ENCODE measurements around the gene HK3. TPM values are rescaled to one million over a fixed set of nuclear protein-coding genes. Genes with fewer than 3 reads are reported as not detected.

The HK3 gene
- total and polyA plus RNA-seq, 2 experiments from 2014 or later, result not detected

DNA sequence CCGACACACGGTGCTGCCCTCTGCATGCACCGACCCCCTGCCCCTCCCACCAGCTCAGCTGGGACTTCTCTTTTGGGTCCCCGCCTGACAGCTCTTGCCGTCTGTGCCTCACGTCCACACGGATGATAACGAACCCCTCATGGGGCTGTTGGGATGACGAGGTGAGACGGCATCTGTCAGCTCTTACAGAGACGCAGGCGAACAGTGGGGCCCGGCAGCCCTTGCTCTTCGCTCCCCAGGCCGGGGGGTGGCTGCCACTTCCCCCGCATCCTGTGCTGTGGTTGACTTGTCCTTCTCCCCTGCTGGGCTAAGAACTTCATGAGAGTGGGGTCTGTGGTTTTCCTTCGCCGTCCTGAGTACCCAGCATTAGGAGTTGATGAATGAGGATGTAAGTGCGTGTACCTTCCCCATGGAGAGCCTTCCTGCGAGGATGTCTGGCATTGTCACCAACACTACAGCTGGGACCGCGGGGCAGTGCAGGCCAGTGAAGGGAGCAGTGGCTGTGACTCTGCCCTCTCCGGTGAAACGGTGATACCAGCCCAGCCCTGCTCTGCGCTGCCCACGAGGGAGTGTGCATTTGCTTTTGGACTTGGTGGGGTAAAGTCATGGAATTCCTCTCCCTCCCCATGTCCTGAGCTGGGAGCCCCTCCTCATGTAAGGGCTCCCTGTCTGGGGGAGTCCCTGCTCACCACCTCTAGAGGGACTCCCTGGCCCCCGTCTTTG is 23.2 kb downstream of the HK3 start:
- no peaks in the 10 kb centered on the region for H3K79me2 ChIP-seq (replicated peaks; ENCODE audit: insufficient read depth)
- Mint-ChIP-seq H3K4me3 (no peak overlapping the region), H3K27me3 (ENCODE audit: insufficient read depth, low read depth, poor library complexity) (peaks cover 14% of the 10 kb centered on the region), H3K27ac (no peak overlapping the region), H3K9me3 (no peaks in the 10 kb centered on the region; the same call in 2 of the 3 replicates), H3K4me1 (peaks cover 6% of the 10 kb centered on the region; the same call in 2 of the 3 replicates), H3K36me3 (ENCODE audit: low read depth) (no peaks in the 10 kb centered on the region)
- H3K27me3 ChIP-seq (ENCODE audit: insufficient read depth), result no peaks in the 10 kb centered on the region
- H3K4me1 ChIP-seq (ENCODE audit: insufficient read depth), result no peaks in the 10 kb centered on the region
- TF ChIP-seq NANOG (IDR thresholded peaks at IDR 0.05; ENCODE audit: borderline replicate concordance) (no peak), EZH2 (IDR thresholded peaks at IDR 0.05; ENCODE audit: low read depth, unreplicated experiment) (no peak), STAT1 (IDR thresholded peaks at IDR 0.05; ENCODE audit: unreplicated experiment) (no peak), ZNF114 (CRISPR knock-in tag; IDR thresholded peaks at IDR 0.05) (no peak)
- TF ChIP-seq, protein P1, sequence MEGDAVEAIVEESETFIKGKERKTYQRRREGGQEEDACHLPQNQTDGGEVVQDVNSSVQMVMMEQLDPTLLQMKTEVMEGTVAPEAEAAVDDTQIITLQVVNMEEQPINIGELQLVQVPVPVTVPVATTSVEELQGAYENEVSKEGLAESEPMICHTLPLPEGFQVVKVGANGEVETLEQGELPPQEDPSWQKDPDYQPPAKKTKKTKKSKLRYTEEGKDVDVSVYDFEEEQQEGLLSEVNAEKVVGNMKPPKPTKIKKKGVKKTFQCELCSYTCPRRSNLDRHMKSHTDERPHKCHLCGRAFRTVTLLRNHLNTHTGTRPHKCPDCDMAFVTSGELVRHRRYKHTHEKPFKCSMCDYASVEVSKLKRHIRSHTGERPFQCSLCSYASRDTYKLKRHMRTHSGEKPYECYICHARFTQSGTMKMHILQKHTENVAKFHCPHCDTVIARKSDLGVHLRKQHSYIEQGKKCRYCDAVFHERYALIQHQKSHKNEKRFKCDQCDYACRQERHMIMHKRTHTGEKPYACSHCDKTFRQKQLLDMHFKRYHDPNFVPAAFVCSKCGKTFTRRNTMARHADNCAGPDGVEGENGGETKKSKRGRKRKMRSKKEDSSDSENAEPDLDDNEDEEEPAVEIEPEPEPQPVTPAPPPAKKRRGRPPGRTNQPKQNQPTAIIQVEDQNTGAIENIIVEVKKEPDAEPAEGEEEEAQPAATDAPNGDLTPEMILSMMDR (conservative IDR thresholded peaks at IDR 0.05; ENCODE audit: low read depth in 2 of 2), result no peak
- TF ChIP-seq, protein P2, sequence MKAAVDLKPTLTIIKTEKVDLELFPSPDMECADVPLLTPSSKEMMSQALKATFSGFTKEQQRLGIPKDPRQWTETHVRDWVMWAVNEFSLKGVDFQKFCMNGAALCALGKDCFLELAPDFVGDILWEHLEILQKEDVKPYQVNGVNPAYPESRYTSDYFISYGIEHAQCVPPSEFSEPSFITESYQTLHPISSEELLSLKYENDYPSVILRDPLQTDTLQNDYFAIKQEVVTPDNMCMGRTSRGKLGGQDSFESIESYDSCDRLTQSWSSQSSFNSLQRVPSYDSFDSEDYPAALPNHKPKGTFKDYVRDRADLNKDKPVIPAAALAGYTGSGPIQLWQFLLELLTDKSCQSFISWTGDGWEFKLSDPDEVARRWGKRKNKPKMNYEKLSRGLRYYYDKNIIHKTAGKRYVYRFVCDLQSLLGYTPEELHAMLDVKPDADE (IDR thresholded peaks at IDR 0.05), result no peak
- no peak overlapping the region for H3K4me2 ChIP-seq
- H3K36me3 ChIP-seq (ENCODE audit: insufficient read depth), result no peaks in the 10 kb centered on the region
- no peaks in the 10 kb centered on the region for H3K9me2 ChIP-seq (ENCODE audit: insufficient read depth)
- H3F3A ChIP-seq (replicated peaks; ENCODE audit: low read depth), result no peaks in the 10 kb centered on the region
- no peak overlapping the region for H3K27ac ChIP-seq (ENCODE audit: low read depth)
- no peaks in the 10 kb centered on the region for H4K20me1 ChIP-seq (replicated peaks; ENCODE audit: insufficient read depth)
- DNase-seq (ENCODE audit: low spot score) (no peak), ATAC-seq (no peak)
- no peak overlapping the region for H3K4me3 ChIP-seq
- no peak overlapping the region for H2AFZ ChIP-seq

DNA sequence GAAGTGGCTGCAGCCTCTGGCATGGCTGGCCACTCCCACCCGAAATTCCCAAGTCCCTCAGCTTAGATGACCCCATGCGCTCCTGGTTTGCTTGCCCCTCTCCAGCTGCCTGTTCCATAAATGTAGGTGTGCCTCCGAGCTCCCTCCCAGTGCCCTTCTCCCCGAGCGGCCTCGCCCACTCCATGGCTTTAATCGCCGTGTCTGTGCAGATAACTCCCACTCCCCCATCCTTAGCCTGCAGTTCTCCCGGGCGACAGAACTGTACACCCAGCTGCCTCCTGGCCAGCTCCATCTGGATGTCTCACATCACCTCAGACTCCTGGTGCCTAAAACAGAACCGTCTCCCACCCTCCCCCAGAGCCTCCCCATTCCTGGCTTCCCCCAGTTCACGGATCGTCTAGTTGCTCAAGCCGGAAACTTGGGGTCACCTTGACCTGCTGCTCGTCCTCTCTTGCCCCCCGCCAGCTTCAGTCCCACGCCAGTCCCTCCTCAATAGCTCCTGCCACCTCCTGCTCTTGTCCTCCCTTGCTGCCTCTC is 24.1 kb downstream of the HK3 start:
- no peak overlapping the region for H2AFZ ChIP-seq
- no peaks in the 10 kb centered on the region for H3K9me2 ChIP-seq (ENCODE audit: insufficient read depth)
- no peak overlapping the region for H3K4me3 ChIP-seq
- DNase-seq (ENCODE audit: low spot score) (no peak), ATAC-seq (no peak)
- H3F3A ChIP-seq (replicated peaks; ENCODE audit: low read depth), result no peaks in the 10 kb centered on the region
- no peaks in the 10 kb centered on the region for H4K20me1 ChIP-seq (replicated peaks; ENCODE audit: insufficient read depth)
- no peaks in the 10 kb centered on the region for H3K27me3 ChIP-seq (ENCODE audit: insufficient read depth)
- no peak overlapping the region for H3K4me3 Mint-ChIP-seq
- no peak overlapping the region for H3K4me2 ChIP-seq
- peaks cover 12% of the 10 kb centered on the region for H3K27me3 Mint-ChIP-seq (ENCODE audit: insufficient read depth, low read depth, poor library complexity)
- H3K36me3 Mint-ChIP-seq (ENCODE audit: low read depth), result no peaks in the 10 kb centered on the region
- H3K9me3 Mint-ChIP-seq, result no peaks in the 10 kb centered on the region; the same call in 2 of the 3 replicates
- no peaks in the 10 kb centered on the region for H3K4me1 ChIP-seq (ENCODE audit: insufficient read depth)
- no peak overlapping the region; the same call in 1 of the 2 replicates for H3K27ac Mint-ChIP-seq
- H3K79me2 ChIP-seq (replicated peaks; ENCODE audit: insufficient read depth), result no peaks in the 10 kb centered on the region
- no peaks in the 10 kb centered on the region for H3K36me3 ChIP-seq (ENCODE audit: insufficient read depth)
- H3K4me1 Mint-ChIP-seq, result peaks cover 6% of the 10 kb centered on the region; the same call in 2 of the 3 replicates
- no peak overlapping the region for H3K27ac ChIP-seq (ENCODE audit: low read depth)
- TF ChIP-seq ZNF331 (CRISPR knock-in tag; IDR thresholded peaks at IDR 0.05; ENCODE audit: low read depth) (no peak), STAT1 (IDR thresholded peaks at IDR 0.05; ENCODE audit: unreplicated experiment) (no peak), JUNB (IDR thresholded peaks at IDR 0.05; ENCODE audit: unreplicated experiment) (no peak), NANOG (IDR thresholded peaks at IDR 0.05; ENCODE audit: borderline replicate concordance) (no peak)
- TF ChIP-seq, protein P2 (IDR thresholded peaks at IDR 0.05), result no peak
- TF ChIP-seq, protein P3, sequence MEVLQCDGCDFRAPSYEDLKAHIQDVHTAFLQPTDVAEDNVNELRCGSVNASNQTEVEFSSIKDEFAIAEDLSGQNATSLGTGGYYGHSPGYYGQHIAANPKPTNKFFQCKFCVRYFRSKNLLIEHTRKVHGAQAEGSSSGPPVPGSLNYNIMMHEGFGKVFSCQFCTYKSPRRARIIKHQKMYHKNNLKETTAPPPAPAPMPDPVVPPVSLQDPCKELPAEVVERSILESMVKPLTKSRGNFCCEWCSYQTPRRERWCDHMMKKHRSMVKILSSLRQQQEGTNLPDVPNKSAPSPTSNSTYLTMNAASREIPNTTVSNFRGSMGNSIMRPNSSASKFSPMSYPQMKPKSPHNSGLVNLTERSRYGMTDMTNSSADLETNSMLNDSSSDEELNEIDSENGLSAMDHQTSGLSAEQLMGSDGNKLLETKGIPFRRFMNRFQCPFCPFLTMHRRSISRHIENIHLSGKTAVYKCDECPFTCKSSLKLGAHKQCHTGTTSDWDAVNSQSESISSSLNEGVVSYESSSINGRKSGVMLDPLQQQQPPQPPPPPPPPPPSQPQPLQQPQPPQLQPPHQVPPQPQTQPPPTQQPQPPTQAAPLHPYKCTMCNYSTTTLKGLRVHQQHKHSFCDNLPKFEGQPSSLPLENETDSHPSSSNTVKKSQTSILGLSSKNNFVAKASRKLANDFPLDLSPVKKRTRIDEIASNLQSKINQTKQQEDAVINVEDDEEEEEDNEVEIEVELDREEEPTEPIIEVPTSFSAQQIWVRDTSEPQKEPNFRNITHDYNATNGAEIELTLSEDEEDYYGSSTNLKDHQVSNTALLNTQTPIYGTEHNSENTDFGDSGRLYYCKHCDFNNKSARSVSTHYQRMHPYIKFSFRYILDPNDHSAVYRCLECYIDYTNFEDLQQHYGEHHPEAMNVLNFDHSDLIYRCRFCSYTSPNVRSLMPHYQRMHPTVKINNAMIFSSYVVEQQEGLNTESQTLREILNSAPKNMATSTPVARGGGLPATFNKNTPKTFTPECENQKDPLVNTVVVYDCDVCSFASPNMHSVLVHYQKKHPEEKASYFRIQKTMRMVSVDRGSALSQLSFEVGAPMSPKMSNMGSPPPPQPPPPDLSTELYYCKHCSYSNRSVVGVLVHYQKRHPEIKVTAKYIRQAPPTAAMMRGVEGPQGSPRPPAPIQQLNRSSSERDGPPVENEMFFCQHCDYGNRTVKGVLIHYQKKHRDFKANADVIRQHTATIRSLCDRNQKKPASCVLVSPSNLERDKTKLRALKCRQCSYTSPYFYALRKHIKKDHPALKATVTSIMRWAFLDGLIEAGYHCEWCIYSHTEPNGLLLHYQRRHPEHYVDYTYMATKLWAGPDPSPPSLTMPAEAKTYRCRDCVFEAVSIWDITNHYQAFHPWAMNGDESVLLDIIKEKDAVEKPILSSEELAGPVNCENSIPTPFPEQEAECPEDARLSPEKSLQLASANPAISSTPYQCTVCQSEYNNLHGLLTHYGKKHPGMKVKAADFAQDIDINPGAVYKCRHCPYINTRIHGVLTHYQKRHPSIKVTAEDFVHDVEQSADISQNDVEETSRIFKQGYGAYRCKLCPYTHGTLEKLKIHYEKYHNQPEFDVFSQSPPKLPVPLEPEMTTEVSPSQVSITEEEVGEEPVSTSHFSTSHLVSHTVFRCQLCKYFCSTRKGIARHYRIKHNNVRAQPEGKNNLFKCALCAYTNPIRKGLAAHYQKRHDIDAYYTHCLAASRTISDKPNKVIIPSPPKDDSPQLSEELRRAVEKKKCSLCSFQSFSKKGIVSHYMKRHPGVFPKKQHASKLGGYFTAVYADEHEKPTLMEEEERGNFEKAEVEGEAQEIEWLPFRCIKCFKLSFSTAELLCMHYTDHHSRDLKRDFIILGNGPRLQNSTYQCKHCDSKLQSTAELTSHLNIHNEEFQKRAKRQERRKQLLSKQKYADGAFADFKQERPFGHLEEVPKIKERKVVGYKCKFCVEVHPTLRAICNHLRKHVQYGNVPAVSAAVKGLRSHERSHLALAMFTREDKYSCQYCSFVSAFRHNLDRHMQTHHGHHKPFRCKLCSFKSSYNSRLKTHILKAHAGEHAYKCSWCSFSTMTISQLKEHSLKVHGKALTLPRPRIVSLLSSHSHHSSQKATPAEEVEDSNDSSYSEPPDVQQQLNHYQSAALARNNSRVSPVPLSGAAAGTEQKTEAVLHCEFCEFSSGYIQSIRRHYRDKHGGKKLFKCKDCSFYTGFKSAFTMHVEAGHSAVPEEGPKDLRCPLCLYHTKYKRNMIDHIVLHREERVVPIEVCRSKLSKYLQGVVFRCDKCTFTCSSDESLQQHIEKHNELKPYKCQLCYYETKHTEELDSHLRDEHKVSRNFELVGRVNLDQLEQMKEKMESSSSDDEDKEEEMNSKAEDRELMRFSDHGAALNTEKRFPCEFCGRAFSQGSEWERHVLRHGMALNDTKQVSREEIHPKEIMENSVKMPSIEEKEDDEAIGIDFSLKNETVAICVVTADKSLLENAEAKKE (CRISPR knock-in tag; IDR thresholded peaks at IDR 0.05), result no peak
